GM23338 (cell line): Measurements from ENCODE around the gene MUS81.

Source experiments
- CTCF ChIP-seq, 2 experiments: fragments of 200-600 bp in 1 of 2; sonication (generic) in 1 of 2; conservative IDR thresholded peaks; 2 replicates each; pipeline versions ENCODE4 v1.5.1 to v1.6.1; 2016 to 2017; ENCODE audit warnings: antibody characterized with exemption in 2 of 2, low read depth in 2 of 2, mild to moderate bottlenecking in 2 of 2, moderate library complexity in 1 of 2
- EZH2 ChIP-seq: fragments of 200-600 bp; sonication (generic); IDR thresholded peaks from one replicate; pipeline ENCODE4 v1.8.0; 2017; ENCODE audit warnings: antibody characterized with exemption, mild to moderate bottlenecking, low read depth; ENCODE audit not compliant: unreplicated experiment
- EZH2phosphoT487 ChIP-seq: fragments of 200-600 bp; sonication (generic); IDR thresholded peaks from one replicate; pipeline ENCODE4 v1.8.1; 2018; ENCODE audit warnings: antibody characterized with exemption; ENCODE audit not compliant: unreplicated experiment
- JUNB ChIP-seq: IDR thresholded peaks from one replicate; pipeline ENCODE4 v1.6.1; 2016; ENCODE audit warnings: antibody characterized with exemption; ENCODE audit not compliant: unreplicated experiment
- POLR2AphosphoS5 ChIP-seq: IDR thresholded peaks from 2 replicates; pipeline ENCODE4 v1.6.1; 2016; ENCODE audit warnings: antibody characterized with exemption, low read depth
- TF ChIP-seq, protein P1 (sequence below): IDR thresholded peaks from 2 replicates; pipeline ENCODE4 v1.6.1; 2016; ENCODE audit warnings: antibody characterized with exemption

- no peak for TF ChIP-seq JUNB
- no peak for TF ChIP-seq EZH2
- no peak for TF ChIP-seq EZH2phosphoT487
- TF ChIP-seq CTCF (conservative IDR thresholded peaks at IDR 0.05; ENCODE audit: low read depth in 2 of 2): no peak
- TF ChIP-seq POLR2AphosphoS5: no peak
- TF ChIP-seq, protein P1, sequence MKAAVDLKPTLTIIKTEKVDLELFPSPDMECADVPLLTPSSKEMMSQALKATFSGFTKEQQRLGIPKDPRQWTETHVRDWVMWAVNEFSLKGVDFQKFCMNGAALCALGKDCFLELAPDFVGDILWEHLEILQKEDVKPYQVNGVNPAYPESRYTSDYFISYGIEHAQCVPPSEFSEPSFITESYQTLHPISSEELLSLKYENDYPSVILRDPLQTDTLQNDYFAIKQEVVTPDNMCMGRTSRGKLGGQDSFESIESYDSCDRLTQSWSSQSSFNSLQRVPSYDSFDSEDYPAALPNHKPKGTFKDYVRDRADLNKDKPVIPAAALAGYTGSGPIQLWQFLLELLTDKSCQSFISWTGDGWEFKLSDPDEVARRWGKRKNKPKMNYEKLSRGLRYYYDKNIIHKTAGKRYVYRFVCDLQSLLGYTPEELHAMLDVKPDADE: no peak
These were observed 35.3 kb downstream of the MUS81 start for GRCh38 chr11:65895482-65895981.
